K562 (cell line): ENCODE data around the gene AGTR1. TPM values are rescaled to one million over a fixed set of nuclear protein-coding genes. Genes with fewer than 3 reads are reported as not detected.

Source experiments
- ATAC-seq: fragments of 200-7000 bp; cut with Tn5 transposase; 3 replicates; pipeline ENCODE4 v1.9.1; 2020; ENCODE audit warnings: moderate library complexity
- BruUV-seq: library from RNA; stranded (reverse); fragments of 400-500 nt; replicated peaks from 2 replicates; lab custom pipeline; 2021; lab: Mats Ljungman, UMichigan
- CTCF ChIA-PET: fragments of 300-600 bp; formaldehyde crosslinking; extraction: SDS; loops from one replicate; lab custom pipeline; 2021; ENCODE audit warnings: low intra/inter-chr PET ratio; lab: Yijun Ruan, JAX
- POLR2A ChIA-PET: fragments of 300-600, 350-650 bp; sonication (Branson Sonifier 250); formaldehyde crosslinking; extraction: SDS; loops from one replicate; lab custom pipeline; 2021; ENCODE audit warnings: antibody characterized with exemption, inconsistent platforms; lab: Yijun Ruan, JAX
- DNase-seq, 4 experiments: peaks; one replicate each; pipeline versions ENCODE4 v3.0.0 to v3.0.0-alpha.2; 2011 to 2018; ENCODE audit warnings: low spot score in 3 of 4, mixed read lengths in 3 of 4; ENCODE audit errors: extremely low read depth in 1 of 4
- FAIRE-seq: peaks from 2 replicates; lab custom pipeline; 2011; peaks lifted over from hg19 to GRCh38; lab: Jason Lieb, UNC
- H2AFZ ChIP-seq: 2 replicates; pipeline ENCODE4 v1.6.0; 2011; ENCODE audit warnings: low read depth, low read length, control low read depth, inconsistent platforms
- H3K27ac ChIP-seq: fragments of 200-600 bp; 3 replicates; pipeline ENCODE4 v1.8.0; 2011; ENCODE audit warnings: low read depth, mild to moderate bottlenecking, control low read depth, inconsistent platforms, low read length, moderate library complexity, mixed read lengths; ENCODE audit errors: extremely low read depth
- H3K27me3 ChIP-seq, 2 experiments: fragments of 300-600 bp in 1 of 2; 2 replicates in 1 of 2; 3 replicates in 1 of 2; pipeline versions ENCODE4 v1.6.0 to v1.8.0; 2011; ENCODE audit warnings: inconsistent platforms in 2 of 2, low read length in 2 of 2, mild to moderate bottlenecking in 1 of 2, mixed read lengths in 1 of 2, moderate library complexity in 1 of 2; ENCODE audit not compliant: control insufficient read depth in 2 of 2, insufficient read depth in 2 of 2
- H3K36me3 ChIP-seq: fragments of 300-600 bp; 3 replicates; pipeline ENCODE4 v1.8.0; 2011; ENCODE audit warnings: mild to moderate bottlenecking, low read length, inconsistent platforms; ENCODE audit not compliant: control insufficient read depth, insufficient read depth
- H3K4me1 ChIP-seq, 2 experiments: fragments of 200-600 bp in 1 of 2; replicated peaks in 1 of 2; 2 replicates in 1 of 2; 3 replicates in 1 of 2; pipeline versions ENCODE4 v1.5.1 to v1.8.0; 2011; ENCODE audit warnings: inconsistent platforms in 2 of 2, low read length in 2 of 2, mild to moderate bottlenecking in 1 of 2, mixed read lengths in 1 of 2, moderate library complexity in 1 of 2; ENCODE audit not compliant: control insufficient read depth in 2 of 2, insufficient read depth in 2 of 2
- H3K4me2 ChIP-seq: 2 replicates; pipeline ENCODE4 v1.6.1; 2011; ENCODE audit warnings: low read length, control low read depth, inconsistent platforms, mixed read lengths; ENCODE audit not compliant: insufficient read depth
- H3K4me3 ChIP-seq: fragments of 200-600 bp; sonication (generic), shearing (Covaris generic); 2 replicates; pipeline ENCODE4 v1.5.1; 2016; ENCODE audit warnings: control low read depth, inconsistent platforms
- H3K79me2 ChIP-seq: fragments of 200-600 bp; 3 replicates; pipeline ENCODE4 v1.8.0; 2011; ENCODE audit warnings: low read length, inconsistent platforms; ENCODE audit not compliant: control insufficient read depth, insufficient read depth
- H3K9ac ChIP-seq, 2 experiments: 2 replicates each; pipeline versions ENCODE4 v1.6.0 to v1.6.1; 2011; ENCODE audit warnings: low read depth in 2 of 2, low read length in 2 of 2, control low read depth in 1 of 2, inconsistent platforms in 1 of 2, mild to moderate bottlenecking in 1 of 2, mixed read lengths in 1 of 2; ENCODE audit not compliant: insufficient read depth in 1 of 2
- H3K9me1 ChIP-seq: one replicate; pipeline ENCODE4 v1.6.0; 2011; ENCODE audit warnings: inconsistent platforms, mild to moderate bottlenecking, low read length, moderate library complexity; ENCODE audit not compliant: control insufficient read depth, insufficient read depth
- H3K9me3 ChIP-seq: replicated peaks from 2 replicates; pipeline ENCODE4 v1.5.1; 2011; ENCODE audit warnings: low read depth, low read length, inconsistent platforms; ENCODE audit not compliant: control insufficient read depth, insufficient read depth
- H4K20me1 ChIP-seq: replicated peaks from 2 replicates; pipeline ENCODE4 v1.6.1; 2011; ENCODE audit warnings: low read length, inconsistent platforms, mixed read lengths; ENCODE audit not compliant: control insufficient read depth, insufficient read depth
- CHD2 ChIP-seq: IDR thresholded peaks from 2 replicates; pipeline ENCODE4 v1.6.1; 2011; ENCODE audit warnings: low read depth, low read length
- HNRNPK ChIP-seq: fragments of 200-400 bp; formaldehyde crosslinking; IDR thresholded peaks from one replicate; pipeline ENCODE4 v1.6.1; 2018; ENCODE audit warnings: mild to moderate bottlenecking, low read depth, low read length; ENCODE audit not compliant: poor library complexity, severe bottlenecking
- IRF2 ChIP-seq: sonication (generic); formaldehyde crosslinking; IDR thresholded peaks from 2 replicates; pipeline ENCODE4 v1.8.1; 2022; ENCODE audit warnings: mild to moderate bottlenecking, missing genetic modification reagents
- SAFB2 ChIP-seq: fragments of 200-400 bp; formaldehyde crosslinking; IDR thresholded peaks from 2 replicates; pipeline ENCODE4 v1.6.1; 2018; ENCODE audit warnings: borderline replicate concordance, low read length, low read depth, moderate library complexity; ENCODE audit not compliant: severe bottlenecking
- SAP30 ChIP-seq: fragments of 200-600 bp; sonication (generic); IDR thresholded peaks from 2 replicates; pipeline ENCODE4 v1.6.1; 2012; ENCODE audit warnings: borderline replicate concordance, low read depth, mild to moderate bottlenecking, moderate library complexity, low read length, control low read depth, inconsistent platforms; ENCODE audit not compliant: insufficient read depth, poor library complexity, severe bottlenecking
- STAT5A ChIP-seq: IDR thresholded peaks from 2 replicates; pipeline ENCODE4 v1.6.1; 2012; ENCODE audit warnings: low read length, inconsistent platforms, borderline replicate concordance
- TAF15 ChIP-seq: fragments of 200-400 bp; formaldehyde crosslinking; IDR thresholded peaks from 2 replicates; pipeline ENCODE4 v1.6.1; 2017; ENCODE audit warnings: mild to moderate bottlenecking, low read depth, low read length, moderate library complexity
- TRIM24 ChIP-seq, 2 experiments: fragments of 450-650 bp; IDR thresholded peaks; 2 replicates each; pipeline ENCODE4 v1.6.1; 2016
- XRCC3 ChIP-seq: fragments of 450-650 bp; IDR thresholded peaks from 2 replicates; pipeline ENCODE4 v1.6.1; 2017; ENCODE audit warnings: mild to moderate bottlenecking, moderate library complexity
- WGBS: fragments of 100-300 bp; shearing (Covaris generic); methylation state at CpG from one replicate; pipeline ENCODE4 v1.1.6; 2016; ENCODE audit warnings: low coverage, mixed read lengths; ENCODE audit not compliant: insufficient coverage; ENCODE audit errors: missing lambda C conversion rate; 5-methylcytosine and 5-hydroxymethylcytosine counted together
- in situ Hi-C: fragments of 300-500 bp; cut with MboI; formaldehyde crosslinking; loops from 4 replicates; pipeline ENCODE4 v1.15.0; 2018; ENCODE audit warnings: inconsistent platforms, mixed read lengths
- intact Hi-C: fragments of 100-400 bp; cut with micrococcal nuclease; formaldehyde crosslinking; loops from 2 replicates; pipeline ENCODE4 v1.14.2; 2022
- polyA plus RNA-seq, 8 experiments: library from polyadenylated mRNA; depleted of rRNA in 4 of 8; stranded (reverse) in 5 of 8; unstranded in 3 of 8; fragments of >200 nt; fragmentation: Nextera tagmentation in 2 of 8; fragmentation: Illumina TruSeq in 1 of 8; extraction: Ambion mirVana in 2 of 8; extraction: Trizol in 1 of 8; gene quantifications; 2 replicates each; pipeline versions ENCODE4 v1.2.1 to v1.2.3, GENCODE V29; 2011 to 2014; ENCODE audit warnings: inconsistent platforms in 1 of 8, missing spikeins in 1 of 8
- total RNA-seq, 7 experiments: library from RNA; depleted of rRNA in 6 of 7; stranded (reverse); fragments of >200 nt in 6 of 7; fragmentation: Illumina TruSeq in 2 of 7; extraction: Trizol in 2 of 7; gene quantifications; 2 replicates each; pipeline versions ENCODE4 v1.2.1 to v1.2.3, GENCODE V29; 2011 to 2021; ENCODE audit warnings: low replicate concordance in 1 of 7
- TF ChIP-seq, protein P1 (sequence below): sonication (generic); formaldehyde crosslinking; IDR thresholded peaks from 2 replicates; pipeline ENCODE4 v1.8.0; 2022; ENCODE audit warnings: mild to moderate bottlenecking, low read depth, missing genetic modification reagents
- TF ChIP-seq, protein P2 (sequence below): IDR thresholded peaks from 2 replicates; pipeline ENCODE4 v1.6.1; 2011; ENCODE audit not compliant: insufficient read length; ENCODE audit errors: extremely low read depth
- TF ChIP-seq, protein P3 (sequence below): sonication (generic); formaldehyde crosslinking; IDR thresholded peaks from 2 replicates; pipeline ENCODE4 v1.8.0; 2023; ENCODE audit warnings: missing genetic modification reagents, mild to moderate bottlenecking, borderline replicate concordance
- TF ChIP-seq, protein P4 (sequence below): fragments of 450-650 bp; IDR thresholded peaks from 2 replicates; pipeline ENCODE4 v1.7.0; 2016; ENCODE audit warnings: borderline replicate concordance

AGTR1 gene
- total and polyA plus RNA-seq, 9 of the 15 experiments (the other 6 are each of a cell fraction or from before 2014, with no cell fraction given), result not detected

DNA sequence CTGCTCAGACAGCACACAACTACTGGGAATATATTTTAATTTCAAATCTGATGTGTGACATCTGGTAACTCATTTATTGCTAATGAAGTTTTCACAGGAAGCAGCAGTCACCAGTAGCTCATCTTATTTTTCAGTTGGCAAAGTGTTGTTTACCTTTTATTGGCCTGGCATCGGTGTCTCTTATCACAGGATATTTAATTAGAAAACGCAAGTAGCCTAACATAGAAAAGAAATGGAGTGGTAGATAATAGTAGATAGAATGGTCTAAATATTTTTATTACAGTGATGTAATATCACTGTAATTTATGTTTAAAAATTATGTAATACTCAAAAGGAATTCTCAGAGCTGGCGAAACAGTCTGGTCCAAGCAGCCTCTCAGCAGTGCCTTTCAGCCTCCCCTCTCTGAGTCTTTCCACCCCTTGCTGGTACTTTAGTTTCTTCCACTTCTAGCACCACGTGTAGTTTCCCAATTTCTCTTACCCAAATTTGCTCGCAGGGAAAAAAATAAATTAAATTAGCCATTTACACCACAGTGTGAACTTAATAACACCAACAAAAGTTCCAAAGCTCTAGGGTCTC is 31.9 kb downstream of the AGTR1 start:
- no peak for DNase-seq
- H3K9me1 ChIP-seq, result no peaks in the 10 kb centered on the region
- CTCF ChIA-PET, result no interaction called here
- no peak for ATAC-seq
- in situ Hi-C loops (no loop called here), intact Hi-C loops (no loop called here)
- H4K20me1 ChIP-seq, result no peaks in the 10 kb centered on the region
- H2AFZ ChIP-seq, result no peak overlapping the region
- no peak overlapping the region for H3K9ac ChIP-seq
- H3K4me1 ChIP-seq, result no peaks in the 10 kb centered on the region
- H3K9me3 ChIP-seq, result no peaks in the 10 kb centered on the region
- BruUV-seq, result no TSS peak
- no peak for FAIRE-seq
- H3K27ac ChIP-seq, result no peak overlapping the region
- no peaks in the 10 kb centered on the region for H3K27me3 ChIP-seq
- POLR2A ChIA-PET, result no interaction called here
- no peak overlapping the region for H3K4me2 ChIP-seq
- WGBS, result 5% methylated on average over 5 of the region's 5 CpGs
- H3K36me3 ChIP-seq, result no peaks in the 10 kb centered on the region
- H3K4me3 ChIP-seq, result no peak overlapping the region
- H3K79me2 ChIP-seq, result no peaks in the 10 kb centered on the region
- TF ChIP-seq TRIM24 (IDR thresholded peaks at IDR 0.05) (no peak), SAP30 (no peak), HNRNPK (no peak), CHD2 (no peak), XRCC3 (no peak), IRF2 (CRISPR knock-in tag) (no peak), SAFB2 (no peak), STAT5A (no peak), TAF15 (no peak)
- TF ChIP-seq, protein P1, sequence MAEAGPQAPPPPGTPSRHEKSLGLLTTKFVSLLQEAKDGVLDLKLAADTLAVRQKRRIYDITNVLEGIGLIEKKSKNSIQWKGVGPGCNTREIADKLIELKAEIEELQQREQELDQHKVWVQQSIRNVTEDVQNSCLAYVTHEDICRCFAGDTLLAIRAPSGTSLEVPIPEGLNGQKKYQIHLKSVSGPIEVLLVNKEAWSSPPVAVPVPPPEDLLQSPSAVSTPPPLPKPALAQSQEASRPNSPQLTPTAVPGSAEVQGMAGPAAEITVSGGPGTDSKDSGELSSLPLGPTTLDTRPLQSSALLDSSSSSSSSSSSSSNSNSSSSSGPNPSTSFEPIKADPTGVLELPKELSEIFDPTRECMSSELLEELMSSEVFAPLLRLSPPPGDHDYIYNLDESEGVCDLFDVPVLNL (CRISPR knock-in tag), result no peak
- TF ChIP-seq, protein P2, sequence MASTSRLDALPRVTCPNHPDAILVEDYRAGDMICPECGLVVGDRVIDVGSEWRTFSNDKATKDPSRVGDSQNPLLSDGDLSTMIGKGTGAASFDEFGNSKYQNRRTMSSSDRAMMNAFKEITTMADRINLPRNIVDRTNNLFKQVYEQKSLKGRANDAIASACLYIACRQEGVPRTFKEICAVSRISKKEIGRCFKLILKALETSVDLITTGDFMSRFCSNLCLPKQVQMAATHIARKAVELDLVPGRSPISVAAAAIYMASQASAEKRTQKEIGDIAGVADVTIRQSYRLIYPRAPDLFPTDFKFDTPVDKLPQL, result no peak
- TF ChIP-seq, protein P3, sequence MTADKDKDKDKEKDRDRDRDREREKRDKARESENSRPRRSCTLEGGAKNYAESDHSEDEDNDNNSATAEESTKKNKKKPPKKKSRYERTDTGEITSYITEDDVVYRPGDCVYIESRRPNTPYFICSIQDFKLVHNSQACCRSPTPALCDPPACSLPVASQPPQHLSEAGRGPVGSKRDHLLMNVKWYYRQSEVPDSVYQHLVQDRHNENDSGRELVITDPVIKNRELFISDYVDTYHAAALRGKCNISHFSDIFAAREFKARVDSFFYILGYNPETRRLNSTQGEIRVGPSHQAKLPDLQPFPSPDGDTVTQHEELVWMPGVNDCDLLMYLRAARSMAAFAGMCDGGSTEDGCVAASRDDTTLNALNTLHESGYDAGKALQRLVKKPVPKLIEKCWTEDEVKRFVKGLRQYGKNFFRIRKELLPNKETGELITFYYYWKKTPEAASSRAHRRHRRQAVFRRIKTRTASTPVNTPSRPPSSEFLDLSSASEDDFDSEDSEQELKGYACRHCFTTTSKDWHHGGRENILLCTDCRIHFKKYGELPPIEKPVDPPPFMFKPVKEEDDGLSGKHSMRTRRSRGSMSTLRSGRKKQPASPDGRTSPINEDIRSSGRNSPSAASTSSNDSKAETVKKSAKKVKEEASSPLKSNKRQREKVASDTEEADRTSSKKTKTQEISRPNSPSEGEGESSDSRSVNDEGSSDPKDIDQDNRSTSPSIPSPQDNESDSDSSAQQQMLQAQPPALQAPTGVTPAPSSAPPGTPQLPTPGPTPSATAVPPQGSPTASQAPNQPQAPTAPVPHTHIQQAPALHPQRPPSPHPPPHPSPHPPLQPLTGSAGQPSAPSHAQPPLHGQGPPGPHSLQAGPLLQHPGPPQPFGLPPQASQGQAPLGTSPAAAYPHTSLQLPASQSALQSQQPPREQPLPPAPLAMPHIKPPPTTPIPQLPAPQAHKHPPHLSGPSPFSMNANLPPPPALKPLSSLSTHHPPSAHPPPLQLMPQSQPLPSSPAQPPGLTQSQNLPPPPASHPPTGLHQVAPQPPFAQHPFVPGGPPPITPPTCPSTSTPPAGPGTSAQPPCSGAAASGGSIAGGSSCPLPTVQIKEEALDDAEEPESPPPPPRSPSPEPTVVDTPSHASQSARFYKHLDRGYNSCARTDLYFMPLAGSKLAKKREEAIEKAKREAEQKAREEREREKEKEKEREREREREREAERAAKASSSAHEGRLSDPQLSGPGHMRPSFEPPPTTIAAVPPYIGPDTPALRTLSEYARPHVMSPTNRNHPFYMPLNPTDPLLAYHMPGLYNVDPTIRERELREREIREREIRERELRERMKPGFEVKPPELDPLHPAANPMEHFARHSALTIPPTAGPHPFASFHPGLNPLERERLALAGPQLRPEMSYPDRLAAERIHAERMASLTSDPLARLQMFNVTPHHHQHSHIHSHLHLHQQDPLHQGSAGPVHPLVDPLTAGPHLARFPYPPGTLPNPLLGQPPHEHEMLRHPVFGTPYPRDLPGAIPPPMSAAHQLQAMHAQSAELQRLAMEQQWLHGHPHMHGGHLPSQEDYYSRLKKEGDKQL (CRISPR knock-in tag), result no peak
- TF ChIP-seq, protein P4, sequence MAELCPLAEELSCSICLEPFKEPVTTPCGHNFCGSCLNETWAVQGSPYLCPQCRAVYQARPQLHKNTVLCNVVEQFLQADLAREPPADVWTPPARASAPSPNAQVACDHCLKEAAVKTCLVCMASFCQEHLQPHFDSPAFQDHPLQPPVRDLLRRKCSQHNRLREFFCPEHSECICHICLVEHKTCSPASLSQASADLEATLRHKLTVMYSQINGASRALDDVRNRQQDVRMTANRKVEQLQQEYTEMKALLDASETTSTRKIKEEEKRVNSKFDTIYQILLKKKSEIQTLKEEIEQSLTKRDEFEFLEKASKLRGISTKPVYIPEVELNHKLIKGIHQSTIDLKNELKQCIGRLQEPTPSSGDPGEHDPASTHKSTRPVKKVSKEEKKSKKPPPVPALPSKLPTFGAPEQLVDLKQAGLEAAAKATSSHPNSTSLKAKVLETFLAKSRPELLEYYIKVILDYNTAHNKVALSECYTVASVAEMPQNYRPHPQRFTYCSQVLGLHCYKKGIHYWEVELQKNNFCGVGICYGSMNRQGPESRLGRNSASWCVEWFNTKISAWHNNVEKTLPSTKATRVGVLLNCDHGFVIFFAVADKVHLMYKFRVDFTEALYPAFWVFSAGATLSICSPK, result no peak
